HCT116 (cell line): ENCODE results near the gene TMEM165. TPM values are rescaled to one million over a fixed set of nuclear protein-coding genes. Genes with fewer than 3 reads are reported as not detected.

ENCODE experiments used
- ATAC-seq: fragments of 200-7000 bp; cut with Tn5 transposase; 2 replicates; pipeline ENCODE4 v1.9.1; 2020; ENCODE audit warnings: mild to moderate bottlenecking, moderate library complexity
- BruUV-seq: library from RNA; stranded (reverse); fragments of 400-500 nt; replicated peaks from 2 replicates; lab custom pipeline; 2021; lab: Mats Ljungman, UMichigan
- CTCF ChIA-PET: fragments of 300-600 bp; sonication (Branson Sonifier 250); formaldehyde crosslinking; loops from one replicate; lab custom pipeline; 2021; ENCODE audit warnings: antibody characterized with exemption; lab: Charles Lee
- POLR2A ChIA-PET: fragments of 300-600, 350-600 bp; sonication (Branson Sonifier 250); formaldehyde crosslinking; loops from one replicate; lab custom pipeline; 2021; ENCODE audit warnings: antibody characterized with exemption; lab: Charles Lee
- RAD21 ChIA-PET, 2 experiments: fragments of 300-600 bp; sonication (Branson Sonifier 250); formaldehyde crosslinking; loops; one replicate each; lab custom pipeline; 2023; ENCODE audit warnings: low total read pairs in 2 of 2; ENCODE audit not compliant: uncharacterized antibody in 2 of 2, unreplicated experiment in 2 of 2, low non-redundant PET in 1 of 2; lab: Charles Lee
- DNase-seq: peaks from one replicate; pipeline ENCODE4 v3.0.0-alpha.2; 2010; ENCODE audit warnings: low read depth, low spot score
- H2AFZ ChIP-seq: fragments of 200-600 bp; shearing (Covaris generic), sonication (generic); 2 replicates; pipeline ENCODE4 v1.6.1; 2017; ENCODE audit warnings: low read depth, mixed run types, mixed read lengths, antibody characterized with exemption, low read length; ENCODE audit not compliant: poor library complexity, severe bottlenecking
- H3K27ac ChIP-seq: 2 replicates; pipeline ENCODE4 v1.5.1; 2012; ENCODE audit warnings: low read depth, low read length
- H3K27me3 ChIP-seq: fragments of 200-600 bp; sonication (generic); 2 replicates; pipeline ENCODE4 v1.6.1; 2016; ENCODE audit warnings: mixed run types, low read length, mixed read lengths; ENCODE audit not compliant: insufficient read depth
- H3K36me3 ChIP-seq, 2 experiments: fragments of 200-500 bp in 1 of 2; fragments of 200-600 bp in 1 of 2; sonication (Bioruptor generic) in 1 of 2; sonication (generic) in 1 of 2; 2 replicates each; pipeline versions ENCODE4 v1.5.1 to v1.6.1; 2014 to 2016; ENCODE audit warnings: low read length in 2 of 2, inconsistent platforms in 1 of 2, mixed read lengths in 1 of 2, mixed run types in 1 of 2; ENCODE audit not compliant: insufficient read depth in 2 of 2, control insufficient read depth in 1 of 2
- H3K4me1 ChIP-seq, 2 experiments: fragments of 200-600 bp in 1 of 2; sonication (generic) in 1 of 2; 2 replicates each; pipeline versions ENCODE4 v1.5.1 to v1.6.1; 2012 to 2017; ENCODE audit warnings: low read length in 2 of 2, inconsistent platforms in 1 of 2, mild to moderate bottlenecking in 1 of 2, mixed read lengths in 1 of 2, mixed run types in 1 of 2, moderate library complexity in 1 of 2; ENCODE audit not compliant: insufficient read depth in 2 of 2, control insufficient read depth in 1 of 2
- H3K4me2 ChIP-seq: fragments of 200-600 bp; sonication (generic); 2 replicates; pipeline ENCODE4 v1.6.1; 2017; ENCODE audit warnings: mixed run types, low read length, mixed read lengths
- H3K4me3 ChIP-seq, 2 experiments: fragments of 200-600 bp in 1 of 2; sonication (generic) in 1 of 2; replicated peaks in 1 of 2; 2 replicates each; pipeline ENCODE4 v1.5.1; 2011 to 2016; ENCODE audit warnings: low read length in 2 of 2, control low read depth in 1 of 2, low read depth in 1 of 2, mild to moderate bottlenecking in 1 of 2, mixed read lengths in 1 of 2, mixed run types in 1 of 2
- H3K79me2 ChIP-seq: fragments of 200-600 bp; sonication (generic); 2 replicates; pipeline ENCODE4 v1.6.1; 2017; ENCODE audit warnings: mild to moderate bottlenecking, mixed run types, low read length, moderate library complexity, mixed read lengths; ENCODE audit not compliant: insufficient read depth
- H3K9ac ChIP-seq: fragments of 200-600 bp; sonication (generic); 2 replicates; pipeline ENCODE4 v1.6.1; 2016; ENCODE audit warnings: low read length, mixed read lengths
- H3K9me2 ChIP-seq: fragments of 200-600 bp; sonication (generic), shearing (Covaris generic); 2 replicates; pipeline ENCODE4 v1.6.1; 2017; ENCODE audit warnings: mixed run types, mild to moderate bottlenecking, moderate library complexity; ENCODE audit not compliant: insufficient read depth
- H3K9me3 ChIP-seq, 2 experiments: fragments of 200-500 bp in 1 of 2; fragments of 200-600 bp in 1 of 2; sonication (Bioruptor generic) in 1 of 2; sonication (generic) in 1 of 2; 2 replicates each; pipeline ENCODE4 v1.6.1; 2014 to 2017; ENCODE audit warnings: low read length in 2 of 2, mixed read lengths in 2 of 2, inconsistent platforms in 1 of 2, low read depth in 1 of 2, mild to moderate bottlenecking in 1 of 2, mixed run types in 1 of 2, moderate library complexity in 1 of 2; ENCODE audit not compliant: control insufficient read depth in 1 of 2, insufficient read depth in 1 of 2
- H4K20me1 ChIP-seq: fragments of 200-600 bp; sonication (generic), shearing (Covaris generic); 2 replicates; pipeline ENCODE4 v1.6.1; 2017; ENCODE audit warnings: mixed run types, mild to moderate bottlenecking, moderate library complexity; ENCODE audit not compliant: insufficient read depth
- CBX3 ChIP-seq: IDR thresholded peaks from 2 replicates; pipeline ENCODE4 v1.6.1; 2012; ENCODE audit warnings: low read depth
- EGR1 ChIP-seq: IDR thresholded peaks from 2 replicates; pipeline ENCODE4 v1.6.1; 2012; ENCODE audit warnings: low read depth
- ELF1 ChIP-seq: IDR thresholded peaks from 2 replicates; pipeline ENCODE4 v1.6.1; 2012; ENCODE audit warnings: low read depth, borderline replicate concordance
- EZH2 ChIP-seq: fragments of 200-600 bp; sonication (generic); IDR thresholded peaks from 2 replicates; pipeline ENCODE4 v1.6.1; 2017; ENCODE audit warnings: antibody characterized with exemption, mixed run types
- FOSL1 ChIP-seq: IDR thresholded peaks from 2 replicates; pipeline ENCODE4 v1.6.1; 2012; ENCODE audit warnings: low read depth
- JUND ChIP-seq: IDR thresholded peaks from 2 replicates; pipeline ENCODE4 v1.6.1; 2012
- POLR2A ChIP-seq: IDR thresholded peaks from 2 replicates; pipeline ENCODE4 v1.7.0; 2011; ENCODE audit warnings: borderline replicate concordance; ENCODE audit not compliant: insufficient read depth, insufficient read length; ENCODE audit errors: extremely low read depth
- POLR2AphosphoS5 ChIP-seq: IDR thresholded peaks from 2 replicates; pipeline ENCODE4 v1.6.1; 2011; ENCODE audit warnings: mild to moderate bottlenecking, low read depth, low read length, moderate library complexity
- RAD21 ChIP-seq: IDR thresholded peaks from 2 replicates; pipeline ENCODE4 v1.6.1; 2012; ENCODE audit warnings: low read depth, mild to moderate bottlenecking
- SP1 ChIP-seq: IDR thresholded peaks from 2 replicates; pipeline ENCODE4 v1.6.1; 2012; ENCODE audit warnings: low read depth
- SRF ChIP-seq: IDR thresholded peaks from 2 replicates; pipeline ENCODE4 v1.6.1; 2012; ENCODE audit warnings: low read depth
- TCF7L2 ChIP-seq: IDR thresholded peaks from 2 replicates; pipeline ENCODE4 v1.7.0; 2011; ENCODE audit warnings: borderline replicate concordance, inconsistent platforms; ENCODE audit not compliant: insufficient read depth, insufficient read length; ENCODE audit errors: extremely low read depth
- YY1 ChIP-seq: IDR thresholded peaks from 2 replicates; pipeline ENCODE4 v1.6.1; 2011; ENCODE audit warnings: low read length, low read depth, moderate library complexity, mild to moderate bottlenecking; ENCODE audit not compliant: insufficient replicate concordance; ENCODE audit errors: extremely low read depth
- ZFX ChIP-seq: fragments of 450-650 bp; IDR thresholded peaks from 2 replicates; pipeline ENCODE4 v1.6.1; 2017
- ZNF274 ChIP-seq: fragments of 200-500 bp; sonication (Bioruptor generic); IDR thresholded peaks from 2 replicates; pipeline ENCODE4 v1.6.1; 2014; ENCODE audit warnings: mild to moderate bottlenecking, low read depth, low read length, inconsistent platforms
- intact Hi-C: fragments of 100-400 bp; cut with micrococcal nuclease; formaldehyde crosslinking; loops from 2 replicates; pipeline ENCODE4 v1.10.0; 2022
- total RNA-seq: library from RNA; stranded (reverse); gene quantifications from one replicate; pipeline ENCODE4 v1.2.1, GENCODE V29; 2021; ENCODE audit not compliant: unreplicated experiment
- TF ChIP-seq, protein P1 (sequence below): IDR thresholded peaks from 2 replicates; pipeline ENCODE4 v1.6.1; 2012
- TF ChIP-seq, protein P2 (sequence below): IDR thresholded peaks from 2 replicates; pipeline ENCODE4 v1.6.1; 2012; ENCODE audit warnings: low read depth

TMEM165 gene
- total RNA-seq, 1 experiment from 2014 or later, result 60.7 TPM

DNA sequence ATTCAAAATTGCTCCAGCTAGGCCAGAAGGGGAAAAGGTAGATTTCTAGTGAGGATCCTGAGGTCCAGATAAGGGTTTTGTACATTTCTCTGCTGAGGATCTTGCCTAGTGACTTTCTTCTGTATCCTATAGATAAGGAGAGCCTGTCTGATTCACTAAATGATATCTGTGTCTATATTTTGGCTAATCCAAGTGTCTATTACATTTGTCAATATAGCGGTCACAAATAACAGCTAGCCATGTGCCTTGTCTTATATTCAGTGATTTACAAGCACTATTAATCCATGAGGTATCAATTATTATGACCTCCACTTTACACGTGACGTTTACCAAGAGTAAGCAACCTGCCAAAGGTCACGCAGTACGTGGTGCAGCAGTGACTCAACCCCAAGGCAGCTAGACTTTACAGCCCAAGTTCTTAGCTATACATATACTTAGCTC is 41.6 kb downstream of the TMEM165 start:
- ATAC-seq (peak; percentile 62), DNase-seq (no peak)
- Histone ChIP-seq H3K36me3 (peaks cover 29 to 45% of the 10 kb centered on the region in 2 experiments; a peak in 3 of 4 replicates), H2AFZ (no peak overlapping the region), H3K27ac (no peak overlapping the region), H3K9me3 (no peaks in the 10 kb centered on the region), H3K9ac (no peak overlapping the region), H3K4me3 (no peak overlapping the region), H3K9me2 (no peaks in the 10 kb centered on the region), H3K79me2 (0 out of 2 replicates have a peak, but pooled peaks cover 3% of the 10 kb centered on the region), H4K20me1 (no peaks in the 10 kb centered on the region), H3K4me2 (peak overlapping the region; percentile 8; the same call in 1 of the 2 replicates), H3K27me3 (no peaks in the 10 kb centered on the region), H3K4me1 (peaks cover 4 to 13% of the 10 kb centered on the region in 2 experiments; a peak in 2 of 4 replicates)
- ChIA-PET CTCF (no interaction called here), POLR2A (no interaction called here), RAD21 (no interaction called here)
- TF ChIP-seq SP1 (no peak), EZH2 (no peak), YY1 (no peak), TCF7L2 (no peak), FOSL1 (no peak), SRF (no peak), ELF1 (no peak), ZNF274 (no peak), ZFX (no peak), RAD21 (no peak), CBX3 (no peak), POLR2A (no peak), EGR1 (no peak), JUND (no peak), POLR2AphosphoS5 (no peak)
- TF ChIP-seq, protein P1, sequence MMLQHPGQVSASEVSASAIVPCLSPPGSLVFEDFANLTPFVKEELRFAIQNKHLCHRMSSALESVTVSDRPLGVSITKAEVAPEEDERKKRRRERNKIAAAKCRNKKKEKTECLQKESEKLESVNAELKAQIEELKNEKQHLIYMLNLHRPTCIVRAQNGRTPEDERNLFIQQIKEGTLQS, result no peak
- TF ChIP-seq, protein P2, sequence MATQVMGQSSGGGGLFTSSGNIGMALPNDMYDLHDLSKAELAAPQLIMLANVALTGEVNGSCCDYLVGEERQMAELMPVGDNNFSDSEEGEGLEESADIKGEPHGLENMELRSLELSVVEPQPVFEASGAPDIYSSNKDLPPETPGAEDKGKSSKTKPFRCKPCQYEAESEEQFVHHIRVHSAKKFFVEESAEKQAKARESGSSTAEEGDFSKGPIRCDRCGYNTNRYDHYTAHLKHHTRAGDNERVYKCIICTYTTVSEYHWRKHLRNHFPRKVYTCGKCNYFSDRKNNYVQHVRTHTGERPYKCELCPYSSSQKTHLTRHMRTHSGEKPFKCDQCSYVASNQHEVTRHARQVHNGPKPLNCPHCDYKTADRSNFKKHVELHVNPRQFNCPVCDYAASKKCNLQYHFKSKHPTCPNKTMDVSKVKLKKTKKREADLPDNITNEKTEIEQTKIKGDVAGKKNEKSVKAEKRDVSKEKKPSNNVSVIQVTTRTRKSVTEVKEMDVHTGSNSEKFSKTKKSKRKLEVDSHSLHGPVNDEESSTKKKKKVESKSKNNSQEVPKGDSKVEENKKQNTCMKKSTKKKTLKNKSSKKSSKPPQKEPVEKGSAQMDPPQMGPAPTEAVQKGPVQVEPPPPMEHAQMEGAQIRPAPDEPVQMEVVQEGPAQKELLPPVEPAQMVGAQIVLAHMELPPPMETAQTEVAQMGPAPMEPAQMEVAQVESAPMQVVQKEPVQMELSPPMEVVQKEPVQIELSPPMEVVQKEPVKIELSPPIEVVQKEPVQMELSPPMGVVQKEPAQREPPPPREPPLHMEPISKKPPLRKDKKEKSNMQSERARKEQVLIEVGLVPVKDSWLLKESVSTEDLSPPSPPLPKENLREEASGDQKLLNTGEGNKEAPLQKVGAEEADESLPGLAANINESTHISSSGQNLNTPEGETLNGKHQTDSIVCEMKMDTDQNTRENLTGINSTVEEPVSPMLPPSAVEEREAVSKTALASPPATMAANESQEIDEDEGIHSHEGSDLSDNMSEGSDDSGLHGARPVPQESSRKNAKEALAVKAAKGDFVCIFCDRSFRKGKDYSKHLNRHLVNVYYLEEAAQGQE, result no peak
- BruUV-seq, result no TSS peak
- intact Hi-C loops, result no loop called here
